HCT116 (cell line): ENCODE measurements around the gene GALNS. TPM values are rescaled to one million over a fixed set of nuclear protein-coding genes. Genes with fewer than 3 reads are reported as not detected.

Source experiments
- ATAC-seq: fragments of 200-7000 bp; cut with Tn5 transposase; 2 replicates; pipeline ENCODE4 v1.9.1; 2020; ENCODE audit warnings: mild to moderate bottlenecking, moderate library complexity
- BruUV-seq: library from RNA; stranded (reverse); fragments of 400-500 nt; replicated peaks from 2 replicates; lab custom pipeline; 2021; lab: Mats Ljungman, UMichigan
- CTCF ChIA-PET: fragments of 300-600 bp; sonication (Branson Sonifier 250); formaldehyde crosslinking; loops from one replicate; lab custom pipeline; 2021; ENCODE audit warnings: antibody characterized with exemption; lab: Charles Lee
- POLR2A ChIA-PET: fragments of 300-600, 350-600 bp; sonication (Branson Sonifier 250); formaldehyde crosslinking; loops from one replicate; lab custom pipeline; 2021; ENCODE audit warnings: antibody characterized with exemption; lab: Charles Lee
- RAD21 ChIA-PET, 2 experiments: fragments of 300-600 bp; sonication (Branson Sonifier 250); formaldehyde crosslinking; loops; one replicate each; lab custom pipeline; 2023; ENCODE audit warnings: low total read pairs in 2 of 2; ENCODE audit not compliant: uncharacterized antibody in 2 of 2, unreplicated experiment in 2 of 2, low non-redundant PET in 1 of 2; lab: Charles Lee
- DNase-seq: peaks from one replicate; pipeline ENCODE4 v3.0.0-alpha.2; 2010; ENCODE audit warnings: low read depth, low spot score
- H2AFZ ChIP-seq: fragments of 200-600 bp; shearing (Covaris generic), sonication (generic); 2 replicates; pipeline ENCODE4 v1.6.1; 2017; ENCODE audit warnings: low read depth, mixed run types, mixed read lengths, antibody characterized with exemption, low read length; ENCODE audit not compliant: poor library complexity, severe bottlenecking
- H3K27ac ChIP-seq: 2 replicates; pipeline ENCODE4 v1.5.1; 2012; ENCODE audit warnings: low read depth, low read length
- H3K27me3 ChIP-seq: fragments of 200-600 bp; sonication (generic); 2 replicates; pipeline ENCODE4 v1.6.1; 2016; ENCODE audit warnings: mixed run types, low read length, mixed read lengths; ENCODE audit not compliant: insufficient read depth
- H3K36me3 ChIP-seq, 2 experiments: fragments of 200-500 bp in 1 of 2; fragments of 200-600 bp in 1 of 2; sonication (Bioruptor generic) in 1 of 2; sonication (generic) in 1 of 2; 2 replicates each; pipeline versions ENCODE4 v1.5.1 to v1.6.1; 2014 to 2016; ENCODE audit warnings: low read length in 2 of 2, inconsistent platforms in 1 of 2, mixed read lengths in 1 of 2, mixed run types in 1 of 2; ENCODE audit not compliant: insufficient read depth in 2 of 2, control insufficient read depth in 1 of 2
- H3K4me1 ChIP-seq, 2 experiments: fragments of 200-600 bp in 1 of 2; sonication (generic) in 1 of 2; 2 replicates each; pipeline versions ENCODE4 v1.5.1 to v1.6.1; 2012 to 2017; ENCODE audit warnings: low read length in 2 of 2, inconsistent platforms in 1 of 2, mild to moderate bottlenecking in 1 of 2, mixed read lengths in 1 of 2, mixed run types in 1 of 2, moderate library complexity in 1 of 2; ENCODE audit not compliant: insufficient read depth in 2 of 2, control insufficient read depth in 1 of 2
- H3K4me2 ChIP-seq: fragments of 200-600 bp; sonication (generic); 2 replicates; pipeline ENCODE4 v1.6.1; 2017; ENCODE audit warnings: mixed run types, low read length, mixed read lengths
- H3K4me3 ChIP-seq, 2 experiments: fragments of 200-600 bp in 1 of 2; sonication (generic) in 1 of 2; replicated peaks in 1 of 2; 2 replicates each; pipeline ENCODE4 v1.5.1; 2011 to 2016; ENCODE audit warnings: low read length in 2 of 2, control low read depth in 1 of 2, low read depth in 1 of 2, mild to moderate bottlenecking in 1 of 2, mixed read lengths in 1 of 2, mixed run types in 1 of 2
- H3K79me2 ChIP-seq: fragments of 200-600 bp; sonication (generic); 2 replicates; pipeline ENCODE4 v1.6.1; 2017; ENCODE audit warnings: mild to moderate bottlenecking, mixed run types, low read length, moderate library complexity, mixed read lengths; ENCODE audit not compliant: insufficient read depth
- H3K9ac ChIP-seq: fragments of 200-600 bp; sonication (generic); 2 replicates; pipeline ENCODE4 v1.6.1; 2016; ENCODE audit warnings: low read length, mixed read lengths
- H3K9me2 ChIP-seq: fragments of 200-600 bp; sonication (generic), shearing (Covaris generic); 2 replicates; pipeline ENCODE4 v1.6.1; 2017; ENCODE audit warnings: mixed run types, mild to moderate bottlenecking, moderate library complexity; ENCODE audit not compliant: insufficient read depth
- H3K9me3 ChIP-seq, 2 experiments: fragments of 200-500 bp in 1 of 2; fragments of 200-600 bp in 1 of 2; sonication (Bioruptor generic) in 1 of 2; sonication (generic) in 1 of 2; 2 replicates each; pipeline ENCODE4 v1.6.1; 2014 to 2017; ENCODE audit warnings: low read length in 2 of 2, mixed read lengths in 2 of 2, inconsistent platforms in 1 of 2, low read depth in 1 of 2, mild to moderate bottlenecking in 1 of 2, mixed run types in 1 of 2, moderate library complexity in 1 of 2; ENCODE audit not compliant: control insufficient read depth in 1 of 2, insufficient read depth in 1 of 2
- H4K20me1 ChIP-seq: fragments of 200-600 bp; sonication (generic), shearing (Covaris generic); 2 replicates; pipeline ENCODE4 v1.6.1; 2017; ENCODE audit warnings: mixed run types, mild to moderate bottlenecking, moderate library complexity; ENCODE audit not compliant: insufficient read depth
- YY1 ChIP-seq: IDR thresholded peaks from 2 replicates; pipeline ENCODE4 v1.6.1; 2011; ENCODE audit warnings: low read length, low read depth, moderate library complexity, mild to moderate bottlenecking; ENCODE audit not compliant: insufficient replicate concordance; ENCODE audit errors: extremely low read depth
- intact Hi-C: fragments of 100-400 bp; cut with micrococcal nuclease; formaldehyde crosslinking; loops from 2 replicates; pipeline ENCODE4 v1.10.0; 2022
- total RNA-seq: library from RNA; stranded (reverse); gene quantifications from one replicate; pipeline ENCODE4 v1.2.1, GENCODE V29; 2021; ENCODE audit not compliant: unreplicated experiment

GALNS gene
- total RNA-seq, 1 experiment from 2014 or later = 44.6 TPM

GRCh38 chr16:88764080-88764479 is 92.7 kb downstream of the GALNS start:
- no peak for ATAC-seq
- ChIA-PET POLR2A (no interaction called here), CTCF (interaction anchor here (1.0 kb wide), 1 partner anchor 26 kb away, joined by 4 read pairs; no protein-coding TSS in a partner anchor)
- BruUV-seq = no TSS peak
- intact Hi-C loops = no loop called here
- peaks cover 99% of the 10 kb centered on the region for H3K79me2 ChIP-seq
- H3K4me3 ChIP-seq = no peak overlapping the region
- H3K36me3 ChIP-seq = peaks cover 2 to 13% of the 10 kb centered on the region in 2 experiments; a peak in 1 of 4 replicates
- peaks cover 20 to 78% of the 10 kb centered on the region in 2 experiments for H3K4me1 ChIP-seq
- H2AFZ ChIP-seq = no peak overlapping the region
- peaks cover under 1% of the 10 kb centered on the region; the same call in 1 of the 2 replicates for H4K20me1 ChIP-seq
- TF ChIP-seq YY1 = no peak
- TF ChIP-seq, all 23 proteins: peak for 0
- no peak for DNase-seq
- no peak overlapping the region for H3K9ac ChIP-seq
- RAD21 ChIA-PET = no interaction called here
- H3K9me2 ChIP-seq = no peaks in the 10 kb centered on the region
- no peak overlapping the region; the same call in 1 of the 2 replicates for H3K27ac ChIP-seq
- H3K27me3 ChIP-seq = no peaks in the 10 kb centered on the region
- no peak overlapping the region for H3K4me2 ChIP-seq
- H3K9me3 ChIP-seq = no peaks in the 10 kb centered on the region

Other genes with a start within 250 kb of the GALNS start
- not detected for gene IL17C, start 218.4 kb downstream of the GALNS start, total RNA-seq
- 321 TPM for gene CYBA, start 205.9 kb downstream of the GALNS start, total RNA-seq
- gene MVD, start 193.9 kb downstream of the GALNS start, total RNA-seq = 119 TPM
- gene SNAI3, start 170.4 kb downstream of the GALNS start, total RNA-seq = 2.2 TPM
- 39.4 TPM for gene RNF166, start 150.5 kb downstream of the GALNS start, total RNA-seq
- gene CTU2, start 150.4 kb downstream of the GALNS start, total RNA-seq = 71.3 TPM
- gene PIEZO1, start 71.7 kb downstream of the GALNS start, total RNA-seq = 224 TPM
- gene CDT1, start 53.2 kb downstream of the GALNS start, total RNA-seq = 160 TPM
- gene APRT, start 45.0 kb downstream of the GALNS start, total RNA-seq = 311 TPM
- 94.1 TPM for gene TRAPPC2L, start 180 bp upstream of the GALNS start, total RNA-seq
- gene PABPN1L, start 9.7 kb upstream of the GALNS start, total RNA-seq = 0.57 TPM
- gene CBFA2T3, start 120.3 kb upstream of the GALNS start, total RNA-seq = 19.1 TPM
- gene ACSF3, start 236.9 kb upstream of the GALNS start, total RNA-seq = 74.5 TPM